ENCODE measurements around the gene RNF157. TPM values are rescaled to one million over a fixed set of nuclear protein-coding genes. Genes with fewer than 3 reads are reported as not detected.

The RNF157 gene
- total and polyA plus RNA-seq, 2 of the 13 experiments (the other 11 are each of a cell fraction or from before 2014, with no cell fraction given), result 0.44 to 1.5 TPM

GRCh38 chr17:76103274-76104139 lies 136.8 kb downstream of the RNF157 start, which contains the start of gene EXOC7 (continued):
- TF ChIP-seq MTA1 (CRISPR knock-in tag; IDR thresholded peaks at IDR 0.05; ENCODE audit: borderline replicate concordance) (peak; percentile 62; the same call in 1 of the 2 replicates), HOXA7 (CRISPR knock-in tag; IDR thresholded peaks at IDR 0.05) (no peak), ZSCAN30 (CRISPR knock-in tag; IDR thresholded peaks at IDR 0.05) (no peak), ZNF430 (CRISPR knock-in tag; IDR thresholded peaks at IDR 0.05) (peak; percentile 91; the same call in 1 of the 2 replicates), ARID5B (CRISPR knock-in tag; IDR thresholded peaks at IDR 0.05) (0 out of 2 replicates have a peak, but pooled peaks have one; percentile 47), HNRNPL (IDR thresholded peaks at IDR 0.05; ENCODE audit: low read depth, low read length) (peak; percentile 65; the same call in 1 of the 2 replicates), YY1 (IDR thresholded peaks at IDR 0.05; ENCODE audit: insufficient read depth, insufficient replicate concordance, low read depth, low read length) (peak; percentile 99), PHF21A (CRISPR knock-in tag; IDR thresholded peaks at IDR 0.05) (peak; percentile 65; the same call in 1 of the 2 replicates), BCL3 (CRISPR knock-in tag; IDR thresholded peaks at IDR 0.05) (peak; percentile 91), KDM5A (IDR thresholded peaks at IDR 0.05; ENCODE audit: borderline replicate concordance, low read length) (peak; percentile 88; the same call in 1 of the 2 replicates), AHR (CRISPR knock-in tag; IDR thresholded peaks at IDR 0.05) (peak; percentile 18; the same call in 1 of the 2 replicates), SRY (CRISPR knock-in tag; IDR thresholded peaks at IDR 0.05) (peak; percentile 75; the same call in 1 of the 2 replicates), ZNF225 (CRISPR knock-in tag; IDR thresholded peaks at IDR 0.05) (no peak; the same call in 1 of the 2 replicates), ZNF12 (CRISPR knock-in tag; IDR thresholded peaks at IDR 0.05) (peak; percentile 36; the same call in 1 of the 2 replicates), TOE1 (CRISPR knock-in tag; IDR thresholded peaks at IDR 0.05) (no peak), ZMYM4 (CRISPR knock-in tag; IDR thresholded peaks at IDR 0.05) (no peak), ZFP36L2 (CRISPR knock-in tag; IDR thresholded peaks at IDR 0.05) (no peak; the same call in 1 of the 2 replicates), DPF2 (CRISPR knock-in tag; IDR thresholded peaks at IDR 0.05; ENCODE audit: borderline replicate concordance, low read depth) (no peak), ZIK1 (CRISPR knock-in tag; IDR thresholded peaks at IDR 0.05; ENCODE audit: borderline replicate concordance, low read depth) (no peak; the same call in 1 of the 2 replicates), GATAD1 (CRISPR knock-in tag; IDR thresholded peaks at IDR 0.05) (peak; percentile 85), ZNF207 (IDR thresholded peaks at IDR 0.05; ENCODE audit: borderline replicate concordance) (no peak), ZBTB7A (CRISPR knock-in tag; IDR thresholded peaks at IDR 0.05) (peak; percentile 82)
- TF ChIP-seq, protein P1, sequence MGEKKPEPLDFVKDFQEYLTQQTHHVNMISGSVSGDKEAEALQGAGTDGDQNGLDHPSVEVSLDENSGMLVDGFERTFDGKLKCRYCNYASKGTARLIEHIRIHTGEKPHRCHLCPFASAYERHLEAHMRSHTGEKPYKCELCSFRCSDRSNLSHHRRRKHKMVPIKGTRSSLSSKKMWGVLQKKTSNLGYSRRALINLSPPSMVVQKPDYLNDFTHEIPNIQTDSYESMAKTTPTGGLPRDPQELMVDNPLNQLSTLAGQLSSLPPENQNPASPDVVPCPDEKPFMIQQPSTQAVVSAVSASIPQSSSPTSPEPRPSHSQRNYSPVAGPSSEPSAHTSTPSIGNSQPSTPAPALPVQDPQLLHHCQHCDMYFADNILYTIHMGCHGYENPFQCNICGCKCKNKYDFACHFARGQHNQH (CRISPR knock-in tag; IDR thresholded peaks at IDR 0.05), result peak; percentile 73; the same call in 1 of the 2 replicates
